Stomach smooth muscle (tissue), 2 donors: ENCODE measurements around the gene LDLRAD3.

ENCODE experiments used
- H3K27ac ChIP-seq: one replicate; pipeline ENCODE4 v1.7.0; 2013; ENCODE audit warnings: mild to moderate bottlenecking, low read length, inconsistent platforms
- H3K27me3 ChIP-seq, 2 donors: one replicate each; pipeline ENCODE4 v1.7.0; 2013; ENCODE audit warnings: low read length in 2 of 2; ENCODE audit not compliant: insufficient read depth in 2 of 2, control insufficient read depth in 1 of 2
- H3K36me3 ChIP-seq, 2 donors: one replicate each; pipeline ENCODE4 v1.7.0; 2013; ENCODE audit warnings: low read length in 2 of 2; ENCODE audit not compliant: control insufficient read depth in 2 of 2, insufficient read depth in 2 of 2
- H3K4me1 ChIP-seq: one replicate; pipeline ENCODE4 v1.7.0; 2013; ENCODE audit warnings: low read length; ENCODE audit not compliant: control insufficient read depth, insufficient read depth
- H3K4me3 ChIP-seq, 2 donors: one replicate each; pipeline ENCODE4 v1.7.0; 2013; ENCODE audit warnings: low read length in 2 of 2
- H3K9ac ChIP-seq, 2 donors: one replicate each; pipeline ENCODE4 v1.7.0; 2013; ENCODE audit warnings: low read length in 2 of 2, mild to moderate bottlenecking in 1 of 2
- H3K9me3 ChIP-seq, 2 donors: one replicate each; pipeline ENCODE4 v1.7.0; 2013; ENCODE audit warnings: low read length in 2 of 2; ENCODE audit not compliant: control insufficient read depth in 2 of 2
- donor health status: healthy.
- donor health status: Pancreatic carcinoma.

LDLRAD3 gene

GRCh38 chr11:36092314-36093030 lies 148.6 kb downstream of the LDLRAD3 start:
- no peak overlapping the region for H3K9ac ChIP-seq
- peaks cover 7% of the 10 kb centered on the region for H3K4me1 ChIP-seq
- H3K9me3 ChIP-seq, result no peaks in the 10 kb centered on the region
- no peaks in the 10 kb centered on the region for H3K27me3 ChIP-seq
- no peak overlapping the region for H3K27ac ChIP-seq
- no peak overlapping the region for H3K4me3 ChIP-seq
- H3K36me3 ChIP-seq, result peaks cover 0 to 2% of the 10 kb centered on the region in 2 donors

- Histone ChIP-seq H3K36me3 (peaks cover 0 to 4% of the 10 kb centered on the region in 2 donors), H3K9ac (no peak overlapping the region), H3K4me1 (peaks cover 3% of the 10 kb centered on the region), H3K27ac (no peak overlapping the region), H3K4me3 (no peak overlapping the region), H3K9me3 (no peaks in the 10 kb centered on the region), H3K27me3 (no peaks in the 10 kb centered on the region)
Observed at GRCh38 chr11:36093548-36093947, 149.7 kb downstream of the LDLRAD3 start.

- Histone ChIP-seq H3K36me3 (peaks cover 0 to 4% of the 10 kb centered on the region in 2 donors), H3K4me1 (no peaks in the 10 kb centered on the region), H3K27ac (no peak overlapping the region)
Observed at GRCh38 chr11:36094164-36094563, 150.3 kb downstream of the LDLRAD3 start.

GRCh38 chr11:36095716-36096115 lies 151.9 kb downstream of the LDLRAD3 start:
- no peaks in the 10 kb centered on the region for H3K27me3 ChIP-seq
- no peak overlapping the region for H3K4me3 ChIP-seq
- H3K36me3 ChIP-seq, result peaks cover 0 to 4% of the 10 kb centered on the region in 2 donors
- no peaks in the 10 kb centered on the region for H3K9me3 ChIP-seq
- H3K27ac ChIP-seq, result no peak overlapping the region
- no peak overlapping the region for H3K9ac ChIP-seq
- H3K4me1 ChIP-seq, result no peaks in the 10 kb centered on the region

More at GRCh38 chr11:36094164-36094563, 150.3 kb downstream of the LDLRAD3 start:
- Histone ChIP-seq H3K9ac (no peak overlapping the region), H3K27me3 (no peaks in the 10 kb centered on the region), H3K4me3 (no peak overlapping the region), H3K9me3 (no peaks in the 10 kb centered on the region)

GRCh38 chr11:36097219-36097650 lies 153.4 kb downstream of the LDLRAD3 start:
- Histone ChIP-seq H3K36me3 (peaks cover 0 to 9% of the 10 kb centered on the region in 2 donors), H3K27me3 (no peaks in the 10 kb centered on the region), H3K9me3 (no peaks in the 10 kb centered on the region), H3K27ac (no peak overlapping the region), H3K4me3 (no peak overlapping the region), H3K9ac (no peak overlapping the region), H3K4me1 (no peaks in the 10 kb centered on the region)

- H3K9me3 ChIP-seq, result no peaks in the 10 kb centered on the region
- no peak overlapping the region for H3K4me3 ChIP-seq
- H3K27ac ChIP-seq, result no peak overlapping the region
- no peak overlapping the region for H3K9ac ChIP-seq
- no peaks in the 10 kb centered on the region for H3K4me1 ChIP-seq
- peaks cover 0 to 9% of the 10 kb centered on the region in 2 donors for H3K36me3 ChIP-seq
- H3K27me3 ChIP-seq, result no peaks in the 10 kb centered on the region
Observed at GRCh38 chr11:36098087-36098486, 154.2 kb downstream of the LDLRAD3 start.

GRCh38 chr11:36098853-36099375 lies 155.1 kb downstream of the LDLRAD3 start:
- Histone ChIP-seq H3K27me3 (no peaks in the 10 kb centered on the region), H3K9ac (no peak overlapping the region), H3K4me1 (no peaks in the 10 kb centered on the region), H3K36me3 (peaks cover 0 to 9% of the 10 kb centered on the region in 2 donors), H3K4me3 (no peak overlapping the region), H3K9me3 (no peaks in the 10 kb centered on the region), H3K27ac (no peak overlapping the region)

GRCh38 chr11:36101466-36101865 lies 157.6 kb downstream of the LDLRAD3 start:
- Histone ChIP-seq H3K9me3 (no peaks in the 10 kb centered on the region), H3K27me3 (no peaks in the 10 kb centered on the region), H3K4me3 (no peak overlapping the region), H3K27ac (no peak overlapping the region), H3K36me3 (peaks cover 0 to 9% of the 10 kb centered on the region in 2 donors), H3K4me1 (no peaks in the 10 kb centered on the region), H3K9ac (no peak overlapping the region)

- H3K27me3 ChIP-seq, result no peaks in the 10 kb centered on the region
- no peak overlapping the region for H3K9ac ChIP-seq
- no peaks in the 10 kb centered on the region for H3K9me3 ChIP-seq
- no peaks in the 10 kb centered on the region for H3K4me1 ChIP-seq
- no peak overlapping the region for H3K4me3 ChIP-seq
- peaks cover 0 to 11% of the 10 kb centered on the region in 2 donors for H3K36me3 ChIP-seq
- H3K27ac ChIP-seq, result no peak overlapping the region
Observed at GRCh38 chr11:36102868-36103267, 159.0 kb downstream of the LDLRAD3 start.

- Histone ChIP-seq H3K36me3 (peaks cover 0 to 8% of the 10 kb centered on the region in 2 donors), H3K9ac (no peak overlapping the region), H3K27ac (no peak overlapping the region), H3K9me3 (no peaks in the 10 kb centered on the region), H3K27me3 (no peaks in the 10 kb centered on the region), H3K4me3 (no peak overlapping the region), H3K4me1 (no peaks in the 10 kb centered on the region)
Observed at GRCh38 chr11:36103933-36104530, 160.2 kb downstream of the LDLRAD3 start.

GRCh38 chr11:36104660-36104992 lies 160.8 kb downstream of the LDLRAD3 start:
- Histone ChIP-seq H3K36me3 (peaks cover 0 to 8% of the 10 kb centered on the region in 2 donors), H3K4me1 (no peaks in the 10 kb centered on the region), H3K27ac (no peak overlapping the region), H3K27me3 (no peaks in the 10 kb centered on the region), H3K9ac (no peak overlapping the region), H3K9me3 (no peaks in the 10 kb centered on the region), H3K4me3 (no peak overlapping the region)
